SU-DHL-6 (cell line): ENCODE data around the gene RPN1.
A peak's percentile ranks its signal among the peaks of the same experiment; 100 is the strongest.
"Not testable (repeated sequence)": the region's sequence is repeated elsewhere in the genome, so short reads cannot be mapped to it uniquely, and the experiment has no call there.

ENCODE experiments used
- H2AFZ ChIP-seq: fragments of 200-600 bp; sonication (generic); 2 replicates; pipeline ENCODE4 v1.6.1; 2014; ENCODE audit warnings: low read depth, mild to moderate bottlenecking, moderate library complexity, mixed read lengths, antibody characterized with exemption, low read length; ENCODE audit not compliant: severe bottlenecking
- H3F3A ChIP-seq: fragments of 200-600 bp; shearing (Covaris generic); 2 replicates; pipeline ENCODE4 v1.6.0; 2016; ENCODE audit warnings: antibody characterized with exemption, mild to moderate bottlenecking; ENCODE audit not compliant: insufficient read depth
- H3K27ac ChIP-seq: fragments of 200-600 bp; sonication (generic); 2 replicates; pipeline ENCODE4 v1.5.1; 2016; ENCODE audit warnings: low read depth, mild to moderate bottlenecking, low read length, moderate library complexity, mixed read lengths
- H3K27me3 ChIP-seq: fragments of 200-600 bp; sonication (generic), shearing (Covaris generic); 2 replicates; pipeline ENCODE4 v1.6.0; 2014; ENCODE audit warnings: mild to moderate bottlenecking, low read length
- H3K36me3 ChIP-seq: fragments of 200-600 bp; sonication (generic); 2 replicates; pipeline ENCODE4 v1.6.1; 2014; ENCODE audit warnings: mild to moderate bottlenecking, low read length, mixed read lengths
- H3K4me2 ChIP-seq: fragments of 300-600, 200-600 bp; shearing (Covaris generic), sonication (generic); 2 replicates; pipeline ENCODE4 v1.6.0; 2014; ENCODE audit warnings: low read length, low read depth, mild to moderate bottlenecking; ENCODE audit not compliant: poor library complexity, severe bottlenecking
- H3K4me3 ChIP-seq: fragments of 200-600 bp; sonication (generic); 2 replicates; pipeline ENCODE4 v1.5.1; 2014; ENCODE audit warnings: antibody characterized with exemption, low read length, mild to moderate bottlenecking, mixed read lengths; ENCODE audit not compliant: insufficient read depth, poor library complexity, severe bottlenecking
- H3K79me2 ChIP-seq: fragments of 200-600 bp; sonication (generic); 2 replicates; pipeline ENCODE4 v1.6.1; 2014; ENCODE audit warnings: mild to moderate bottlenecking, low read length, moderate library complexity; ENCODE audit not compliant: insufficient read depth
- H3K9ac ChIP-seq: fragments of 200-600 bp; sonication (generic); 2 replicates; pipeline ENCODE4 v1.7.0; 2014; ENCODE audit warnings: mild to moderate bottlenecking, low read length
- H3K9me2 ChIP-seq: fragments of 200-600 bp; sonication (generic); replicated peaks from 2 replicates; pipeline ENCODE4 v1.6.1; 2014; ENCODE audit warnings: low read length; ENCODE audit not compliant: insufficient read depth
- H3K9me3 ChIP-seq: fragments of 200-600 bp; sonication (generic); 2 replicates; pipeline ENCODE4 v1.6.1; 2014; ENCODE audit warnings: low read length, mixed read lengths; ENCODE audit not compliant: insufficient read depth
- H4K20me1 ChIP-seq: fragments of 200-600 bp; sonication (generic); 2 replicates; pipeline ENCODE4 v1.6.1; 2014; ENCODE audit warnings: low read depth, mild to moderate bottlenecking, antibody characterized with exemption, low read length, moderate library complexity, mixed read lengths
- CTCF ChIP-seq: fragments of 200-600 bp; sonication (generic); IDR thresholded peaks from one replicate; pipeline ENCODE4 v1.5.1; 2017; ENCODE audit warnings: antibody characterized with exemption, mild to moderate bottlenecking, low read length, moderate library complexity; ENCODE audit not compliant: insufficient read depth, poor library complexity, severe bottlenecking
- EZH2phosphoT487 ChIP-seq: fragments of 200-600 bp; sonication (generic), shearing (Covaris generic); conservative IDR thresholded peaks from 2 replicates; pipeline ENCODE4 v1.6.1; 2018; ENCODE audit warnings: mild to moderate bottlenecking, antibody characterized with exemption, low read length, moderate library complexity, mixed read lengths

The RPN1 gene

GRCh38 chr3:128680603-128681368, 30.2 kb upstream of the RPN1 start:
- Histone ChIP-seq H3K9me3 (no peaks in the 10 kb centered on the region), H4K20me1 (no peaks in the 10 kb centered on the region), H3K79me2 (no peaks in the 10 kb centered on the region), H3K9me2 (no peaks in the 10 kb centered on the region), H3F3A (peaks cover 21% of the 10 kb centered on the region), H3K4me3 (peak overlapping the region; percentile 56), H3K36me3 (no peaks in the 10 kb centered on the region), H3K27me3 (no peaks in the 10 kb centered on the region), H3K4me2 (peak overlapping the region; percentile 97), H3K9ac (peak overlapping the region; percentile 76), H3K27ac (peak overlapping the region; percentile 59), H2AFZ (peak overlapping the region; percentile 92)
- no peak for TF ChIP-seq EZH2phosphoT487
- peak; percentile 90 for TF ChIP-seq CTCF

- no peaks in the 10 kb centered on the region for H3K27me3 ChIP-seq
- H4K20me1 ChIP-seq: no peaks in the 10 kb centered on the region
- no peak overlapping the region for H3K4me2 ChIP-seq
- H3K4me3 ChIP-seq: no peak overlapping the region
- TF ChIP-seq EZH2phosphoT487: no peak
- no peak for TF ChIP-seq CTCF
- H3K9me2 ChIP-seq: no peaks in the 10 kb centered on the region
- H2AFZ ChIP-seq: no peak overlapping the region
- no peaks in the 10 kb centered on the region for H3K79me2 ChIP-seq
- peaks cover 31% of the 10 kb centered on the region for H3F3A ChIP-seq
- no peaks in the 10 kb centered on the region for H3K9me3 ChIP-seq
- no peak overlapping the region for H3K9ac ChIP-seq
- H3K27ac ChIP-seq: no peak overlapping the region
- H3K36me3 ChIP-seq: no peaks in the 10 kb centered on the region
Observed at GRCh38 chr3:128679338-128679737, 28.7 kb upstream of the RPN1 start.

- H3F3A ChIP-seq: peaks cover 23% of the 10 kb centered on the region
- H4K20me1 ChIP-seq, H3K9me3 ChIP-seq, H3K79me2 ChIP-seq, H3K36me3 ChIP-seq, H3K4me3 ChIP-seq, H3K27me3 ChIP-seq, H3K9me2 ChIP-seq: not testable (repeated sequence)
- peak overlapping the region; percentile 69; the same call in 1 of the 2 replicates for H3K9ac ChIP-seq
- H3K4me2 ChIP-seq: peak overlapping the region; percentile 66
- peak overlapping the region; percentile 82 for H3K27ac ChIP-seq
- H2AFZ ChIP-seq: peak overlapping the region; percentile 85
Observed at GRCh38 chr3:128675802-128676201, 25.2 kb upstream of the RPN1 start.

- H3K9ac ChIP-seq: peak overlapping the region; percentile 69
- H3K9me2 ChIP-seq: no peaks in the 10 kb centered on the region
- H3K79me2 ChIP-seq: no peaks in the 10 kb centered on the region
- H3F3A ChIP-seq: peaks cover 23% of the 10 kb centered on the region
- H3K27me3 ChIP-seq: no peaks in the 10 kb centered on the region
- H2AFZ ChIP-seq: peak overlapping the region; percentile 95
- peak overlapping the region; percentile 82 for H3K27ac ChIP-seq
- H3K4me3 ChIP-seq: peak overlapping the region; percentile 57
- H3K36me3 ChIP-seq: no peaks in the 10 kb centered on the region
- no peak for TF ChIP-seq EZH2phosphoT487
- no peak for TF ChIP-seq CTCF
- no peaks in the 10 kb centered on the region for H3K9me3 ChIP-seq
- peak overlapping the region; percentile 66 for H3K4me2 ChIP-seq
- no peaks in the 10 kb centered on the region for H4K20me1 ChIP-seq
Observed at GRCh38 chr3:128674161-128674784, 23.7 kb upstream of the RPN1 start.
